DLD1 (cell line): ENCODE results near the gene EPHA7.

Experiments
- in situ Hi-C: cut with HindIII; loops from 2 replicates; pipeline ENCODE4 v1.10.0; 2017; ENCODE audit warnings: low sequenced_read_pairs

EPHA7 gene

DNA sequence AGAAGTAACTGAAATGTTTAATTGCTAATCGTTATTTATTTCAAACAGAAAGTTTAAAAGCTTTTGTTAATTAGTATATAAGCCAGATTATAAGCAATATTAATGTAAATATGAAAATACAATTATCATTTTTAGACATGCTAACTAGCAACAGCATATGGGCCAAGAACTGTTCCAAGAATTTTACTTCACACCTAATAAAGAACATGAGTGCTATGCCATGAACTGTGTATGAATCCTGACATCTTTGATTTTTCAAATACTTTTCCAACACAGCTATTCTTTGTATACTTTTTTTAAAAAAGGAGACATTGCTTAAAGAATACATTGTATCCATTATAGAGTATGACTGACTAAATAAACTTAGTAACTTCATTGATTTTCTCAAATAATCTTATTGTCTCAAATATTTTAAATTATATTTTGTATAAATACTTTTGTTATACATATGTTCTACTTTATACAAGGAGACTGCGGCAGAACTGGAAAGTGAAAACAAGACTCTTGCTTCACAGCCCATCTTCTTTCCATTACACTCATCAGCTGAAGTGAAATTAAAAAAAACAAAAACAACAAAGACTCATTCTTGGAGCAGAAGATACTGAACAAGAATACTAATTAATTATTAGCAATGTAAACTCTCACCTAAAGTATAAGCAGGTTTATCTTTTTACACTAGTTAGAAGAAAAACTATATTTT, 89.9 kb downstream of the EPHA7 start:
- in situ Hi-C loops: no loop called here

DNA sequence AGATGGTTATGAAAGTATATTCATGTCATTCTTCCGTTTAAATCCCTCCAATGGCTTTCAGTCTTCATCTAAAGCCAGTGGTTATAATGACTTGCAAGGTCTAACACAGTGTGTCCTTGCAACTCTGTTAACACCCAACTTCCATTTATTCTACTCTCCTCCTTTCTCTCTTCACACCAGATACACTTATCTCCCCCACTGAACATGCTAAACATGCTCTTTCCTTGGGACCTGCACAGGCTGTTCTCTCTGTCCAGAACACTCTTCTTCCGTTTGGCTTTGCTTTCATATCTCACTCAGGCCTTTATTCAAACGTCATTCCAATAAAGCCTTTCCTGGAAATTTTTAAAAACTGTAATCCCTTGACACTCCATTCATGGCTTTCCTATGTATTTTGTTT, 91.5 kb downstream of the EPHA7 start:
- in situ Hi-C loops: no loop called here

DNA sequence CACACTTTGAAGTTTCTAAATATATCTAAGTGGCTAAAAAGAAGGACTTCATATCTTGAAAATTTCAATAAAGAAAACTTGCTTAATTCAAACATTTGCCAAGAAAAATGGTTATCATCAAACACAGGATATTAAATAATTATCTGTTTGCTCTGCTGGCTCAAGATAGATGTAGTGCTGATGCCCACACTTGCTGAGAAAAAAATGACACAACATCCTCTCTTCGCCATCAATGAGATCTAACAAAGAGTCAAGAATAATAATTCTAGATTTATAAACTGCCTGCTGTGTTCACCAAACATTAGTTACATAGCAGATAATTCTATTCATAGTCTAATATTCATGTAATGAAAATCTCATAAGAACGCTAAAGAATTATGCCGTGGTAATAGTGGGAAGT, 93.6 kb downstream of the EPHA7 start:
- in situ Hi-C loops: no loop called here

DNA sequence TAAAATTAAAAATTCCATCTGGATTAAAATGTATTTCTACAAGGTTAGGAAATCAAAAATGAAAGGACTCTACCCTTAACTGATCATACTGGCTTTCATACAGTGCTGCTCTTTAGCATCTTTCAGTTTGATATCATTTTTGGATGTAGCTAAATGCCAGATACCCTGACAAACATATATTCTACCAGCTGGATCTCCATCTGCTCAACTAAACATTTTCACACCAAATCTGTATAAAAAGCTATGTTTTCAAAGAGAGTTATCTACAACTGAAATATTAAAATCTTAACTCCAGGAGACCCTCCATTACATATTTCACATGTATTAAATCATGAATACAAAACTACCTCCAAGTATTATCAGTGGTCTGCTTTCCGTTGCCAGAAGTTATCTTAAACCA, 95.7 kb downstream of the EPHA7 start:
- in situ Hi-C loops: no loop called here

DNA sequence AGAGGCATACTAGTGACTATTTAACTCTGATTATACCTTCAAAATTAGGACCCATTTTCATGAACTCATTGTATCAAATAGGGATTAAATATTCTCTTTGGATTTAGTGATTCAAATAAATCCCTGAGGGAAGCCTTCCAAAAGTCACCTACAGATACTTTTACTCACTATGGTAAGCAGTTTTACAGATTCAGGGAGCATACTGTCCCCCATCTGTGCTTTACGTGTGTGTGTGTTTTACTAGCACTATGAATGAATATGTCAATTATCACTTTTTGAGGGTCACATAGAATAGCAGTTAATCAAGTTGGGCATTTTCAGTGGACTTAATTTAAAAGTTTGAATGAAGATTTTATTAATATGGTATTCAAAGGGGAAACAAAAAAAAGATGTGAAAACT, 96.7 kb downstream of the EPHA7 start:
- in situ Hi-C loops: no loop called here

DNA sequence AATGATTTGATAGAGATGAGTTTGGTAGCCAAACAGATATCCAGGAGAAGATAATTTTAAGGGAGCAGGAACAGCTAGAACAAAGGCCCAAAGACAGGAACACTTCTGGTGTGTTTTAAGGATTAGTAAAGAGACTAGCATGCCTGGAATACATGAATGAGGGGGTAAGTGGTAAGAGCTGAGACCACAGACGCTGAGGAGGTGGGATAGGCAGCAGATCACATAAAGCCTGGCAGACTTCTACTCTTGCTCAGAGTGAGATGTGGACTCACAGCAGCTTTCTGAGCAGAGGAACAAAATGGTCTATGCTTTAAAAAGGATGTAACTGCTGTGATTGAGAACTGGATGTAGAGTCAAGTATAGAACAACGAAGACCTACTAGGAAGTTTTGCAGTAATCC, 100.1 kb downstream of the EPHA7 start:
- in situ Hi-C loops: no loop called here

DNA sequence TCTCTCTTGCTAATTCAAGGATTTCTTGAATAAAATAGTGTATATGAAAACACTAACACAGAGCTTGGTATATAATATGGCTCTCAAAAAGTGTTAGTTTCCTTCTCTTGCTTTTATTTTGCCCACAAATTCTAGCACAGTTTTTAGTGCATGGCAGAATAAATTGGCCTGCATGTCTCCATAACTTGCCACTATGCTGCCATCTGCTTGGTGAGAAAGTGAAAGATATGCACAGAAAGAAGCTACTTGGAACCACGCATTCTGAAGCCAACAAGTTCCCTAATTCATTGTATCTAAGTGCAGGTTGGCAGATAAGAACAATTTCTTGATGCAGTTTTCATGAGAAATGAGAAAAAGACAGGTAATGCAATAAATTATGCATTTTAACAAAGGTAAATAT, 101.2 kb downstream of the EPHA7 start:
- in situ Hi-C loops: no loop called here

DNA sequence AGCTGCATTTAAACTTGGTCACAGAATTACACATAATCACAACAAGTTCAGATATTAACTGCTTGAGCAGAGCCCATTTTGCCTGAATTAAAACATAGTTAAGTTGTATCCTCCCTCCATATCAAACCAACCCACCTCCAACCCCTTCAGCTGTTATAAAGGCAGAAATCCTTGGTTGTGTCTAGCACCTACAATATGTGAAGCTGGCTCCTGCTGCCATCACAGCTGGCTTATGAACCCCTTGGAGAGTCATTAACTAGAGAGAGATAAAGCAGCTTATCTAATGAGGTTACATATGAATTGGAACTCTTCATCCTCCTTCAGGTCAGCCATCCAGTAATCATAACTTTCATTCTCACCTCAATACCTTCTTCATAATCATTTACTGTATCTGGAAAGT, 101.8 kb downstream of the EPHA7 start:
- in situ Hi-C loops: no loop called here

DNA sequence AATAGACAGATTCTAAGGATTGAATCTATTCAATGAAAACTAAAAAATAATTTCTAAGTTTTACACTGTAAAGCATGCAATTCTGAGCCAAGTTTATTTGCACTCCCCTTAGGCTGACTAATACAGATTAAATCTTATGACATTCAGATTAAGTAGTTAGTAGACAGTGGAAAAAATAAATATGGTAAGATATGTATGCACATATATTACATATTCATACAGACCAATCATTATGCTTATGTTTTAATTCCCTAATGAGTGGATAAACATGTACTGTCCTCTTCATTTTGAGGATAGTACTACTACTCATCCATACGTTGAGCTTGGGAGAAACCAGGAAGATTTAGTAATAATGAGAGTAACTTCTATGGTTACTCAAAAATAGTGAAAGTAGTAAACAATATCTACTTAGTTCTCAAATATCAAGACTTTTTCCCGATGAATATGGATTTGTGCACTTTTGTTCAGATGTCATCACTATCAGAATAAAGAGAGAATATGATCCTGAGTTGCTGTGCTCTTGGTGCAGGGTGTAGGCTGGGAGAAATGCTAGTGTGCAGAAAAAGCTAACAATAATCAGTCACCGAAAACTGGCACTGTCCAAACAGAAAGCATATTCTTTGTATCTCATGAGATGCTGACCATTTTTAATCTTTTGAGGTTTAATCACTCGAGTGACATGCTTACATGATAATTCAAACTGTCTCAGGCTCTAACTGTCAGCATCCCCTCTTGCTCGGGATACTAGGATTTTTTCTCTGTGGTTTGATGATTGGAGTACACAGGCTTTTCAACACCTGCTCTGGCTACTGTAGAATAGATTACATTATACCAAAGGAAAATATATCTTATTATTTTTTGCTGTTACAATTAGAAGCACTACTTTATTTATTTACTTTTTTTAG, 111.6 kb downstream of the EPHA7 start:
- in situ Hi-C loops: no loop called here

DNA sequence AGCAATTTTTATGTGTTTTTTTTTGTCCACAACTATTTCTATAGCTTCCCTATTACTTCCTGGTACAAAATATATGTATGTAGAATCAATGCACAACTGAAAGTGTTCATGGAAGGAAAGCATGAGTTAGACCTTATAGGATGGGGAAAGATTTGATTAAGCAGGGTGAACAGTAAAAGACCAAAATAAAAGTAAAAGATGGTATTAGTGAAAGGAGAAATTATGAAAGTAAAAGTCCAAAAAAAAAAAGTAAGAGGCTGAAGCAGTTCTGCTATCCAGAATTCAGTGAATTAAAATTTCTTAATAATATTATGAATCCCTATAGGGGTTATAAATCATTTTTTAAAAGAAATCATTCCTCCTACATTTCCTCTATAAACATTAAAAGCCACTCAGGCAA, 114.3 kb downstream of the EPHA7 start:
- in situ Hi-C loops: no loop called here

DNA sequence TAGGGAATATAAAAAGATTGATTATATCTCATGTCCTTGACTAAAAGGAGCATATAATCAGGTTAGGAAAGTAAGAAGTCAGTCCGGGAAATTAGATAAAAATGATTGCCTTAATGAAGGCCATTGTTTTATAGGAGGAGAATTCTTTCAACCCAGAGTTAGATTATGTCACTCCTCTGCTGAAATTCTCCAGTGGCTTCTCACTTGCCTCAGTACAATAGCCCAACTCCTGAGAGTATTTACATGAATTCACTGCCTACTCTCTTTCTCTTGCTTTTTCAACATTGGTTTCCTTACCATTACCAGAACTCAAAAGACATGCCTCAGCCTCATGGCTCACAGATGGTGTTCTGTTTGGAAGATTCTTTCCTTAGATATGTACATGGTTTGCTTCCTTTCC, 114.9 kb downstream of the EPHA7 start:
- in situ Hi-C loops: no loop called here

DNA sequence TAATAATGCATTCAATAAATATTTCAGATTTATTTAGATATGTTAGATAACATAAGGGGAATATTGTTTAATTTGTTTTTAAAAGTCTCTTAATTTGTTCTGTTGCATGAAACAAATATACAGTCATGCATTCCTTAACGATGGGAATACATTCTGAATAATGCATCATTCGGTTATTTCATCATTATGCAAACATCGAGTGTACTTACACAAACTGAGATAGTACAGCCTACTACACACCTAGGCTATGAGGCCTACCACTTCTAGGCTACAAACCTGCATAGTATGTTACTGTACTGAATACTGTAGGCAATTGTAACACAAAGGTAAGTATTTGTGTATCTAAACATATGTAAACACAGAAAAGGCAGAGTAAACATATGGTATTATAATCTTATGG, 118.7 kb downstream of the EPHA7 start:
- in situ Hi-C loops: no loop called here

DNA sequence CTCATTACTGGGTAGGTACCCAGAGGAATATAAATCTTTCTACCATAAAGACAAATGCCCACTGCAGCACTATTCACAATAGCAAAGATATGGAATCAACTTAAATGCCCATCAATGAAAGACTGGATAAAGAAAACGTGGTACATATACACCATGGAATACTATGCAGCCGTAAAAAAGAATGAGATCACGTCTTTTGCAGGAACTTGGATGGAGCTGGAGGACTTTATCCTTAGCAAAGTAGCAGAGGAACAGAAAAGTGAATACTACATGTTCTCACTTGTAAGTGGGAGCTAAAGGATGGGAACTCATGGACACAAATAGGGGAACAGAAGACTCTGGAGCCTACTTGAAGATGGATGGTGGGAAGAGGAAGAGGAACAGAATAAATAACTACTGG, 119.7 kb downstream of the EPHA7 start:
- in situ Hi-C loops: no loop called here

DNA sequence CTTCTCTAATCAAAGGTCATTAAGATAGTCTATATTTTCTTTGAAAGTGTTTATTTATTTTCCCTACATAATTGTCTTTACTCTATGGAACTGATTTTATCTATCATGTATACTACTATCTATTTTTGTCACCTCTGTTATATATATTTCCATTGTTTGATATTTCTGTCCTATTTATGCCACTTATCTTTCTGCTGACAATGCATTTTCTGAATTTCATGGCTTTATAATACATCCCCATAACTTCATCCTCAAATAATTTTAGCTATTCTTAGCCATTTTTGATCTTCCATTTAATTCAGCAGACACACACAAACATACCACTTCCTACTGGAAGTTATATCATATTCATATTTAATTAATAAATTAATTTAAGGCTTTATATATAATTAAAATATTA, 123.7 kb downstream of the EPHA7 start:
- in situ Hi-C loops: no loop called here

DNA sequence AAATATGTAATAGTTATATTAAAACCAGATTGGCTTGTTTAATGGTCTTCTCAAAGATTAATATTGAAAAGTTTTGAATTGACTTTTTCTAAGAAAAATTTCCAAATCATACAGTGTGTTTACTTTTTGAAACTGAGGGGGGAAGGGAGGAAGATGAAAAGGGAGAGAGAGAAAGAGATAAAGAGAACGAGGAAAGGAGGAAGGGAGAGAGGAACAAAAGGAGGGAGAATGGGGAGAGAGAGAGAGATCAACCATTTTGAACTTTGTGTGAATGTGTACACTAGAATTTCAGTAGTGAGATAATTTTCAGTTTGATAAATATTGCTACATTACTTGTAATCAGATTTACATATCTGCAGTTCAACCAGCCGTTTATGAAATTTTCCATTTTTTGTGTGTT, 124.5 kb downstream of the EPHA7 start:
- in situ Hi-C loops: no loop called here

DNA sequence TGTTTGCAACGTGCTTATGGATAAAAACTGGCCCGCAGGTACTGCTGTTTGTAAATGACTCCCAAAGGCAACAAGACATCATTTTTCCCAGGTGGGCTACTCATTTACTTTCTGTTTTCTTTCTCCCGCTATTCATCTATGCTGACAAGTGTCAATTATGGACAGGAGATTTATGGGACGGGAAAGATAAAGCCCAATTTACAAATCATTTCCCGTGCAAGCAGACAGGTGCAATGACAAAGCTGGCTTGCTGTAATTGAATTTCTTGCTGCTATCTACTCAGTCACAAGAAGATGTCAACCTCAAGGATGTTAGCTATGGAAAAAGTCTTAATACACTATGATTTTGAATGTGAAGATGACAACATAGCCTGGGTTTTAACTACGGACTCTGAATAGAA, 125.5 kb downstream of the EPHA7 start:
- in situ Hi-C loops: no loop called here

DNA sequence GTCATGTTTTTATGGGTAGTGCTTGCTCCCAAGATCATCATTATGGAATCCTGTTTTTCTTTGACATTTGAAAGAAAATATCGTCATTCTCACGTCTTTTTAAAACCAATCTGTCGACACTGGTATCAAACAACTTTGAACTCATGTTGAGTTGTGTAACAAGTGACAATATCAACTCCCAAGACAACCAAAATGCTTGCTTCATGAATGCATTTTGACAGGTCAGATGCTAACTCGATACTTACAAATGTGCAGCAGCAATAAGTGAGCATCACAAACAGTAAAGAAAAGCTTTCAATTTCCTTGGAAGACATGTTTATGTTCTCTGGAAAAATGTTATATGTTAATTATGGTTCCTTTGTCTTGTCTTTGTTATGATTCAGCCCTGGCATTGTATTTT, 125.9 kb downstream of the EPHA7 start:
- in situ Hi-C loops: no loop called here

DNA sequence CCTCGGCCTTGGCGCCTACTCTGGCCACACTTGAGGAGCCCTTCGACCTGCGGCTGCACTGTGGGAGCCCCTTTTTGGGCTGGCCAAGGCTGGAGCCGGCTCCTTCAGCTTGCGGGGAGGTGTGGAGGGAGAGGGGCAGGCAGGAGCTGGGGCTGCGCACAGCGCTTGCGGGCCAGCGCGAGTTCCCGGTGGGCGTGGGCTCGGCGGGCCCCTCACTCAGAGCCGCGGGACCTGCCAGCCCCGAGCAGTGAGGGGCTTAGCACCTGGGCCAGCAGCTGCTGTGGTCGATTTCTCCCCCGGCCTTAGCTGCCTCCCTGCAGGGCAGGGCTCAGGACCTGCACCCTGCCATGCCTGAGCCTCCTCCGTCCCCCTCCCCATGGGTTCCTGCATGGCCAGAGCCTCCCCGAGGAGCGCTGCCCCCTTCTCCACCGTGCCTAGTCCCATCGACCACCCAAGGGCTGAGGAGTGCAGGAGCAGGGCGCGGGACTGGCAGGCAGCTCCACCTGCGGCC, 136.8 kb downstream of the EPHA7 start:
- in situ Hi-C loops: no loop called here

DNA sequence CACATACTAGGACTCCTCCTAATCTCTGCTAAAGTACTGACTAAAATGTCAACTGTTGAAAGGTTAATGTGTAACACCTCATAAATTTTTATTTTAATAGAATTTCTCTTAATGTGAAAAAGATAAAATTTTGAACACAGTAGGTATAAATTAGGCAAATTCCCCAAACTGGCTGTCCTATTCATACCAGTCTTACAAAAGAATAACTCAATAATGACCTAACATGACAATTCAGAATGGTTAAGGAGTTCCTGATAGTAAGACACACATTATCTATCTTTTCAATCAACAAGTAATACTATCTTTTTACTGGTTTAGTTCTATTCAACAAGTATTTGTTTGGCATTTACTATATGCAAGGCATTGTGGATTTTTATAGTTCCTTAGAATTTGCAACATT, 141.1 kb downstream of the EPHA7 start:
- in situ Hi-C loops: no loop called here

DNA sequence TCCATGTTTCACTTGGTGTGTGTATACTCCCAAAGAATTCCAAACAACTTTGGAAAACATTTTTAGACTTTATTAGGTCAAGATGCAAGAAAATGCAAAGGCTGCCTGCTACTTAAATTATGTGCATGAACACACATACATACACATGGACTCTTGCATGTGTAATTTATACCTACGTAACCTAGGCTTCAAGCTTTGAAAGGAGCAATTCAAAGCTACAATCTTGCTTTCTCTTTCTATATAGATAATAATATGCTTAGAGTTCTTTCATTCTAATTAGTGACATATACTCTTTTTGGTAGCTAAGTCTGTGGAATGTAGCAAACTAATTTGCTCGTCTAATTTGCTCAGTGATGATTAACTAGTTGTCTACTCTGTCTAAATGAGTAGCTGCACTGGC, 146.5 kb downstream of the EPHA7 start:
- in situ Hi-C loops: no loop called here

DNA sequence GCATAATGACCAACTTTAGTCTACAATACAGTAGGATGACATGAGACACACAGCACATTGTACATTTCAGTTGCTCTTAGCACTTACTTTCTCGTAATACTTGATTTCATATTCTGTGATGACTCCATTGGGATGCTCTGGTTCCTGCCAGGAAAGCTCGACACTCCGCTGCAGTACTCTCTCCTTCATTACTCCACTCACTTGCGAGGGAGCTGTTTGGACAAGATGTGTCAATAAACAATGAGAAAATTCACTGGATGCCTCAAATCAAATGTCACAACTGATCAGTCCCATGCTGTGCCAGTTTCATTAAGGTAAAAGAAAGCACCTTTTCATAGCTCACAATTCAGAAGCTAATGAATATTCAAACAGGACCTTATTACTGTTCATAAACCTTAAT, 147.1 kb downstream of the EPHA7 start:
- in situ Hi-C loops: no loop called here

DNA sequence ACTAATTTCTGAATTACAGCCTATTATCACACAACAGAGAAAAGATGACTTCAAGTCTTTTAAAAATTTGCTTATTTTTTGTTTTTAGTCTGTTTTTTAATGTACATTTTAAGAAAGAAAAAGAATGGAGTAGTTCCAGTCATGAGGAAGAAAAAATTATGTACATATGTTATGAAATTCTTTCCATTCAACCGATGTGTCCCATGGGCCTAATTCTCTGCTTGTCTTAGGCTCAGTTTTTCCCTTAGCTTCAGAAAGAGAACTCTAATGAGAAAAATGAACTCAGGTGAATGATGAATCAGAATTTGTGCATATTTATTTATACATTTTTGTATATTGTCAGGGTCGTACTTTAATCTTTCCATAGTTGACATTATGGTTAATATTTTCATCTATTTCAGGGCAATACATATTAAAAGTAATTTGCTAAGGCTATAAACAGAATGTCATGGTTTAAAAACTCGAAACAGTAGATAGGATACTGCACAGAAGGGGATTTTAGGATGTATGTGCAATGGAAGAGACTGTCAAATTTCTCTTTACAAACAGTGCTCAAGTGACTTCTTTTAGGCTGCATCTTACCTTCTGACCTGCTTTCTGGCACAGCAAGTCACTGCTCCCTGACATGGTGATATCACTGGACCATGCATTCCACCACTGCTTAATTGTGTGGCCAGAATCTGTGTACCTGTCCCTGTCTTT, 153.1 kb downstream of the EPHA7 start:
- in situ Hi-C loops: no loop called here
